ENCODE results near the gene ITPR1.

ITPR1 gene

DNA sequence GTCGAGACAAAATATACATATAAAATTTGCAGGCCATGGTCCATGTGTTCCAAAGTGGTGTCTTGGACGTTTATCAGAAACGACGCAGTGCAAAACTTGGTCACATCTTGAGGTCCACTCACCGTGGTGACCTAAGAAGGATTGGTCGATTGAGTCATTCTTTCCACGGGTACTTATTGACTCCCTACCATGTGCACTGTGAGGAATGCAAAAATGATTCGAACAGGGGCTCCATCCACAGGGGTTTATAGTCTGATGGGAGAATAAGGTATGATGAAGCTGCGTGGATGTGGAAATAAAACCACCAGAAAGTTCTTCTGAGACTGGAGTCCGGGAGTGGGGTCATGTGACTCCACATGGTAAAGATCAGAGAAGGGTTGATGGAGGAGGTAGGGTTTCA, 185.2 kb downstream of the ITPR1 start:
- TF ChIP-seq, protein P1, sequence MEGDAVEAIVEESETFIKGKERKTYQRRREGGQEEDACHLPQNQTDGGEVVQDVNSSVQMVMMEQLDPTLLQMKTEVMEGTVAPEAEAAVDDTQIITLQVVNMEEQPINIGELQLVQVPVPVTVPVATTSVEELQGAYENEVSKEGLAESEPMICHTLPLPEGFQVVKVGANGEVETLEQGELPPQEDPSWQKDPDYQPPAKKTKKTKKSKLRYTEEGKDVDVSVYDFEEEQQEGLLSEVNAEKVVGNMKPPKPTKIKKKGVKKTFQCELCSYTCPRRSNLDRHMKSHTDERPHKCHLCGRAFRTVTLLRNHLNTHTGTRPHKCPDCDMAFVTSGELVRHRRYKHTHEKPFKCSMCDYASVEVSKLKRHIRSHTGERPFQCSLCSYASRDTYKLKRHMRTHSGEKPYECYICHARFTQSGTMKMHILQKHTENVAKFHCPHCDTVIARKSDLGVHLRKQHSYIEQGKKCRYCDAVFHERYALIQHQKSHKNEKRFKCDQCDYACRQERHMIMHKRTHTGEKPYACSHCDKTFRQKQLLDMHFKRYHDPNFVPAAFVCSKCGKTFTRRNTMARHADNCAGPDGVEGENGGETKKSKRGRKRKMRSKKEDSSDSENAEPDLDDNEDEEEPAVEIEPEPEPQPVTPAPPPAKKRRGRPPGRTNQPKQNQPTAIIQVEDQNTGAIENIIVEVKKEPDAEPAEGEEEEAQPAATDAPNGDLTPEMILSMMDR (IDR thresholded peaks at IDR 0.05; ENCODE audit: extremely low read depth, insufficient read depth, missing control alignments): no peak
- no peak for DNase-seq (ENCODE audit: low spot score)
- in situ Hi-C loops (cut with MboI; ENCODE audit: low pct_unique_long_range_greater_than_20kb, low sequenced_read_pairs, unreplicated experiment): no loop called here

DNA sequence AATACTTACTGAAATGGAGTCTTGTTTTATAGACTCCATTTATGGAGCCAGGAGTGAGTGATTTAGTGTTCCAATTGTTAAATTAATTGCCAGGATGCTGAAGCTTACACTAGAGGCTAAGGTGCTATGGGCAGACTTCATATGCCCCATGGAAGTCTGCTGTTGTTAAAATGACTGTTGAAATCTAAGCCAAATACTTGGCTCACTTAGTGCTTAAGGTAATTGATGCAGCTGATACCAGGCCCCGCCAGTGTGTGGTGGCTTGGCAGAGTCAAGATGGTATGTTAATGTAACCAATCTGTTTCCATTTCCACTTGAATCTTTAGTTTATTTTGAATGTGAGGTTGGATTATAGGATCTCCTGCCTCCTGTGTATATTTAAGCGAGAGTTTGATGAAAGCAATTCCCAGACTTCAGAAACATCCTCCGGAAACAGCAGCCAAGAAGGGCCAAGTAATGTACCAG, 187.1 kb downstream of the ITPR1 start:
- TF ChIP-seq, protein P1 (IDR thresholded peaks at IDR 0.05; ENCODE audit: extremely low read depth, insufficient read depth, missing control alignments): no peak
- in situ Hi-C loops (cut with MboI; ENCODE audit: low pct_unique_long_range_greater_than_20kb, low sequenced_read_pairs, unreplicated experiment): no loop called here
- no peak for DNase-seq (ENCODE audit: low spot score)

DNA sequence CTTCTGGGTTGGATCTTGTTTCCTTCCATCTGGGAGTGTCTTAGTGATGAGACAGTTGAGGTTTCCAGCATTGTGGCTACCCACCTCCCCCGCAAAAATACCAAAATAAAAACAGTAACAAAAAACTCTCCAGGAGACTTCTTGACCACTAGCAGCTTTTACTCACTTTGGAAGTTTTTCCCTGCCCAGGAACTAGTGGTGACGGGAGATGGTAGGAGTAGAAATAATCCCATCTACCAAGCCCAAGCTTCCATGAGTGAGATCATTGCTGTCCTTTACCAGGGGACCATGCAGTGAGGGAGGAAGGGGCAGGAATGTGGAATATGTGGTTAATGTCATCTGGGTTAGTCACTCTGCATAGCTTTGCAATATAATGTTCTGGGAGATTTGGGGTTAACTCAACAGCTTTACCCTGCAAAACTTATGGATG, 187.7 kb downstream of the ITPR1 start:
- no peak for DNase-seq (ENCODE audit: low spot score)
- in situ Hi-C loops (cut with MboI; ENCODE audit: low pct_unique_long_range_greater_than_20kb, low sequenced_read_pairs, unreplicated experiment): no loop called here
- TF ChIP-seq, protein P1 (IDR thresholded peaks at IDR 0.05; ENCODE audit: extremely low read depth, insufficient read depth, missing control alignments): no peak

DNA sequence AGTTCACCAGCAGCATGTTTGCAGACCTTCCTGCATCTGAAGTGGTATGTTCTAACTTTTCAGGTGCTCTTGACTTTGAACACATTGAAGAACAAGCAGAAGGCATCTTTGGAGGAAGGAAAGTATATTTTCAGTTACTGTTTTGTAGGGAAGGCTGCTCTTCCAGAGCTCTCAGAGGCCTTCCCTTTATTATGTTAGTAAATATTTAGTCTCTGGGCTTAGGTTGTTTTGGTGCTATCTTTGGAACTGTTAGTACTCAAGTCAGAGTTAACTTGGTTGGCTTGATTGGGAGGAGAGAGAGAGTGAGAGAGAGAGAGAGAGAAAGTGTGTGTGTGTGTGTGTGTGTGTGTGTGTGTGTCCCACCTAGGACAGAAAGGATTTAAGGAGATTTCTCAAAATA, 188.2 kb downstream of the ITPR1 start:
- no peak for DNase-seq (ENCODE audit: low spot score)
- TF ChIP-seq, protein P1 (IDR thresholded peaks at IDR 0.05; ENCODE audit: extremely low read depth, insufficient read depth, missing control alignments): no peak
- in situ Hi-C loops (cut with MboI; ENCODE audit: low pct_unique_long_range_greater_than_20kb, low sequenced_read_pairs, unreplicated experiment): no loop called here

DNA sequence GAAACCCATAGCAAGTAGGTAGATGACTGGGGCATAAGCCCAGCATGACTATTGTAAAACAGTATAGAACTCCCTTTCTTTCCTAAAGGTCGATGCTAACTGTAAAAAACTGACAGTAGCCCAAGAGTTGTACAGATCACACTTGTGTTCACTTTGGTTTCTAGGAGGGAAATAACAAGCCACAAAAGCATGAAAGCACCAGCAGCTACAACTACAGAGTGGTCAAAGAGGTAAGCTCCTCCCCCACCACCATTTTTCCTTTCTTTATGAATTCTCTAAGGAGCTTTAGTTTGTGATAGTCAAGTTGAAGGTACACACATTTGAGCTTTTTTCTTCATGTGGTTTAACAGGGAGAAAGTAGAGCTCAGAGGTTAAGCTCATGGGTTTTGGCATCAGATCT, 191.0 kb downstream of the ITPR1 start:
- TF ChIP-seq, protein P1 (IDR thresholded peaks at IDR 0.05; ENCODE audit: extremely low read depth, insufficient read depth, missing control alignments): no peak
- in situ Hi-C loops (cut with MboI; ENCODE audit: low pct_unique_long_range_greater_than_20kb, low sequenced_read_pairs, unreplicated experiment): no loop called here
- no peak for DNase-seq (ENCODE audit: low spot score)

DNA sequence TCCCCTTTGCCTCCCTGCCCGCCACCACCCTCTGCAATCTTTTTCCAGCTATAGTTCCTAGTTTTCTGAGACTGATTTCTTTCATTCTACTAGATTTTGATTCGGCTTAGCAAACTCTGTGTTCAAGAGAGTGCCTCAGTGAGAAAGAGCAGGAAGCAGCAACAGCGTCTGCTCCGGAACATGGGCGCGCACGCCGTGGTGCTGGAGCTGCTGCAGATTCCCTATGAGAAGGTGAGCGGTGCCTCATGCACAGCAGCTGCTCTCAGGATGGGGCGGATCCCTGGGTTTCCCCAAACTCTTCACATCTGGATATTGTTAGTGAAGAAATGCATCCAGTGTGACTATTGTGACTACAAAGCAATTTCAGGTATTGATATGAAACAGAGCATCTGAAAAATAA, 191.8 kb downstream of the ITPR1 start:
- DNase-seq (ENCODE audit: low spot score): no peak

More for the DNA sequence above, 191.8 kb downstream of the ITPR1 start:
- TF ChIP-seq, protein P1 (IDR thresholded peaks at IDR 0.05; ENCODE audit: extremely low read depth, insufficient read depth, missing control alignments): no peak
- in situ Hi-C loops (cut with MboI; ENCODE audit: low pct_unique_long_range_greater_than_20kb, low sequenced_read_pairs, unreplicated experiment): no loop called here
